D341Med (cell line): ENCODE results near the gene ZNF181.
"Not testable (repeated sequence)": the region's sequence is repeated elsewhere in the genome, so short reads cannot be mapped to it uniquely, and the experiment has no call there.

Experiments
- DNase-seq: peaks from one replicate; pipeline ENCODE4 v3.0.0; 2012; ENCODE audit warnings: low spot score

The ZNF181 gene

GRCh38 chr19:34733746-34734536 lies at the start of gene ZNF181:
ZNF181 (plus strand) TSS chr19:34734243; CDS start chr19:34735038, 795 bp downstream.
- peak; percentile 93 for DNase-seq

- not testable (repeated sequence) for DNase-seq
These were observed 48.8 kb upstream of the ZNF181 start for GRCh38 chr19:34685266-34685665.

GRCh38 chr19:34686455-34686854 lies 47.6 kb upstream of the ZNF181 start:
- DNase-seq: no peak

- DNase-seq: no peak
These were observed 46.7 kb upstream of the ZNF181 start for GRCh38 chr19:34687348-34687747.

GRCh38 chr19:34688592-34688991 lies 45.5 kb upstream of the ZNF181 start:
- DNase-seq: no peak

- no peak for DNase-seq
These were observed 43.7 kb upstream of the ZNF181 start for GRCh38 chr19:34690372-34690771.

- DNase-seq: no peak
These were observed 41.5 kb upstream of the ZNF181 start for GRCh38 chr19:34692549-34692948.

- DNase-seq: no peak
These were observed 26.4 kb upstream of the ZNF181 start for GRCh38 chr19:34707661-34708060.

GRCh38 chr19:34711890-34712289 lies 22.2 kb upstream of the ZNF181 start:
- no peak for DNase-seq

GRCh38 chr19:34712395-34713261 lies 21.4 kb upstream of the ZNF181 start:
- DNase-seq: peak; percentile 75

- DNase-seq: no peak
These were observed 20.8 kb upstream of the ZNF181 start for GRCh38 chr19:34713262-34713637.

- DNase-seq: no peak
These were observed 18.7 kb upstream of the ZNF181 start for GRCh38 chr19:34715357-34715756.

- no peak for DNase-seq
These were observed 11.7 kb upstream of the ZNF181 start for GRCh38 chr19:34722353-34722752.

- DNase-seq: no peak
These were observed 8.6 kb upstream of the ZNF181 start for GRCh38 chr19:34725400-34725799.

GRCh38 chr19:34731019-34731829 lies 2.8 kb upstream of the ZNF181 start:
- no peak for DNase-seq

- no peak for DNase-seq
These were observed 2.1 kb upstream of the ZNF181 start for GRCh38 chr19:34731964-34732363.

- peak; percentile 41 for DNase-seq
These were observed 1.3 kb upstream of the ZNF181 start for GRCh38 chr19:34732612-34733211.

- no peak for DNase-seq
These were observed 737 bp upstream of the ZNF181 start for GRCh38 chr19:34733266-34733745.

- DNase-seq: no peak
These were observed 577 bp downstream of the ZNF181 start for GRCh38 chr19:34734537-34735103.

GRCh38 chr19:34744896-34745690 lies 11.1 kb downstream of the ZNF181 start:
- no peak for DNase-seq

- DNase-seq: no peak
These were observed 23.4 kb downstream of the ZNF181 start for GRCh38 chr19:34757441-34757840.
